Measurements from ENCODE around the gene BRCA1. TPM values are rescaled to one million over a fixed set of nuclear protein-coding genes. Genes with fewer than 3 reads are reported as not detected.
A peak's percentile ranks its signal among the peaks of the same experiment; 100 is the strongest.
"Not testable (repeated sequence)": the region's sequence is repeated elsewhere in the genome, so short reads cannot be mapped to it uniquely, and the experiment has no call there.

The BRCA1 gene
- total RNA-seq, 1 donor from 2014 or later, result 17.2 TPM

DNA sequence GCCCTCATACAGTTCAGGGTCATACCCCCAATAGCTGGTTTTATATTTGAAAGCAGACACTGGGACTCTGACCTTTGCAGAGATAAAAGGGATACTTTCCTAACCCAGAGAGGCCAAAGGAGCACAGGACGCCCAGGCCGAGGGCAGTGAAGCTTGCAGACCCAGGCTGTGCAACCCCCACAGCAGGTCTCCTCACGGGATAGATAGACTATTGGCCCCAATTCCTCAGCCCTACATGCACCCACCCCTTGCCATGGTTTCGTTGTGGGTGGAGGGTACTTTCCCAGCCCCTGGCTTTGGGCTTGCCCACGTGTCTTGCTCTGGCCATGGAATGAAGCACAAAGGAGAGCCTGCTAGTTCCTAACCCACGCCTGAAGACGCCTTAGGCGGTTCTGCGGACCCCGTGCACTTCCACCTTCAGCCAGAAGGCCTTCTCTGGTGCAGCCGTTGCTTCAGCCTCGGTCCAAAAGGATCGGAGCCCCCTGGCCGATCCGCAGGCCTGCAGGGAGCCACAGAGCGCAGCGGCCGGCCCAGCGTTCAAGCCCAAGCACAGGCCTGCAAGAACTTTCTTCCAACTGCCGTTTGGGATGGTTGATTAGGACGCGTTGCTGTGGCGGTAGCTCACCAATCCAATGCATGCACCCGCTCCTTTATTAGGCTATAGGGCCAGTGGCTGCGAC is 9.8 kb upstream of the BRCA1 start:
- Histone ChIP-seq H3K27me3 (ENCODE audit: control insufficient read depth in 3 of 3, insufficient read depth in 3 of 3, low read length in 3 of 3) (no peaks in the 10 kb centered on the region), H3K4me3 (ENCODE audit: low read length in 3 of 3) (no peak overlapping the region), H3K9ac (ENCODE audit: low read depth in 1 of 3, low read length in 3 of 3) (no peak overlapping the region), H3K36me3 (ENCODE audit: control insufficient read depth in 3 of 3, insufficient read depth in 3 of 3, low read length in 3 of 3) (peaks cover 0 to 8% (median 5%) of the 10 kb centered on the region in 3 donors), H3K27ac (ENCODE audit: low read depth, low read length) (no peak overlapping the region), H3K4me1 (ENCODE audit: control insufficient read depth in 3 of 3, insufficient read depth in 3 of 3, low read length in 3 of 3) (no peaks in the 10 kb centered on the region), H3K9me3 (ENCODE audit: control insufficient read depth in 3 of 3, low read length in 3 of 3) (no peaks in the 10 kb centered on the region)

GRCh38 chr17:43133439-43133838 is 8.3 kb upstream of the BRCA1 start:
- H3K9ac ChIP-seq (ENCODE audit: low read depth in 1 of 3, low read length in 3 of 3); H3K9me3 ChIP-seq (ENCODE audit: control insufficient read depth in 3 of 3, low read length in 3 of 3); H3K4me1 ChIP-seq (ENCODE audit: control insufficient read depth in 3 of 3, insufficient read depth in 3 of 3, low read length in 3 of 3); H3K4me3 ChIP-seq (ENCODE audit: low read length in 3 of 3); H3K27me3 ChIP-seq (ENCODE audit: control insufficient read depth in 3 of 3, insufficient read depth in 3 of 3, low read length in 3 of 3); H3K36me3 ChIP-seq (ENCODE audit: control insufficient read depth in 3 of 3, insufficient read depth in 3 of 3, low read length in 3 of 3); H3K27ac ChIP-seq (ENCODE audit: low read depth, low read length): not testable (repeated sequence)

GRCh38 chr17:43132117-43132516 is 7.0 kb upstream of the BRCA1 start:
- Histone ChIP-seq H3K9me3 (ENCODE audit: control insufficient read depth in 3 of 3, low read length in 3 of 3) (no peaks in the 10 kb centered on the region), H3K36me3 (ENCODE audit: control insufficient read depth in 3 of 3, insufficient read depth in 3 of 3, low read length in 3 of 3) (peaks cover 0 to 8% (median 8%) of the 10 kb centered on the region in 3 donors), H3K27ac (ENCODE audit: low read depth, low read length) (no peak overlapping the region), H3K27me3 (ENCODE audit: control insufficient read depth in 3 of 3, insufficient read depth in 3 of 3, low read length in 3 of 3) (no peaks in the 10 kb centered on the region), H3K4me3 (ENCODE audit: low read length in 3 of 3) (no peak overlapping the region), H3K4me1 (ENCODE audit: control insufficient read depth in 3 of 3, insufficient read depth in 3 of 3, low read length in 3 of 3) (no peaks in the 10 kb centered on the region), H3K9ac (ENCODE audit: low read depth in 1 of 3, low read length in 3 of 3) (no peak overlapping the region)

DNA sequence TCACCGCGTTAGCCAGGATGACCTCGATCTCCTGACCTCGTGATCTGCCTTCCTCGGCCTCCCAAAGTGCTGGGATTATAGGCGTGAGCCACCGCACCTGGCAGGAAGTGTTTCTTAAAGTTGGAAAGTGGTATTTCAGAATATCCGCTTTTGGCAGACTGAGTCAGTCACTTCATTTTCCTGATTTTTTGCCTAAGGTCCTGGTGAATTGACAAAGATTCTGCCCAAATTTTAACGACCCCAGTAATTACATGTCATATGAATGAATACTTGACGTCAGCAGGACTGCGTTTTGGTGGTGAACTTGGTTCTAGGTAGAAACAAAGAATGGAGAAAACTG is 4.5 kb upstream of the BRCA1 start:
- no peak overlapping the region for H3K27ac ChIP-seq (ENCODE audit: low read depth, low read length)
- H3K36me3 ChIP-seq (ENCODE audit: control insufficient read depth in 3 of 3, insufficient read depth in 3 of 3, low read length in 3 of 3), result peaks cover 0 to 5% (median 4%) of the 10 kb centered on the region in 3 donors
- no peak overlapping the region for H3K4me3 ChIP-seq (ENCODE audit: low read length in 3 of 3)

DNA sequence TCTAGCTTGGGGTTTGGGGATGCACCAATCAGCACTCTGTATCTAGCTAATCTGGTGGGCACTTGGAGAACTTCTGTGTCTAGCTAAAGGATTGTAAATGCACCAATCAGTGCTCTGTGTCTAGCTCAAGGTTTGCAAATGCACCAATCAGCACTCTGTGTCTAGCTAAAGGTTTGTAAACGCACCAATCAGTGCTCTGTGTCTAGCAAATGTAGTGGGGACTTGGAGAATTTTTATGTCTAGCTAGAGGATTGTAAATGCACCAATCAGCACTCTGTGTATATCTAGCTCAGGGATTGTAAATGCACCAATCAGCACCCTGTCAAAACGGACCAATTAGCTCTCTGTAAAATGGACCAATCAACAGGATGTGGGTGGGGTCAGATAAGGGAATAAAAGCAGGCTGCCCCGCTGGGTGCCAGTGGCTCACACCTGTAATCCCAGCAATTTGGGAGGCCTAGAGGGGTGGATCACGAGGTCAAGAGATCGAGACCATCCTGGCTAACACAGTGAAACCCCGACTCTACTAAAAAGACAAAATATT is 2.2 kb upstream of the BRCA1 start:
- H3K9ac ChIP-seq (ENCODE audit: low read depth in 1 of 3, low read length in 3 of 3); H3K36me3 ChIP-seq (ENCODE audit: control insufficient read depth in 3 of 3, insufficient read depth in 3 of 3, low read length in 3 of 3); H3K9me3 ChIP-seq (ENCODE audit: control insufficient read depth in 3 of 3, low read length in 3 of 3); H3K27ac ChIP-seq (ENCODE audit: low read depth, low read length); H3K4me3 ChIP-seq (ENCODE audit: low read length in 3 of 3); H3K27me3 ChIP-seq (ENCODE audit: control insufficient read depth in 3 of 3, insufficient read depth in 3 of 3, low read length in 3 of 3): not testable (repeated sequence)
- peaks cover 10 to 21% (median 14%) of the 10 kb centered on the region in 3 donors for H3K4me1 ChIP-seq (ENCODE audit: control insufficient read depth in 3 of 3, insufficient read depth in 3 of 3, low read length in 3 of 3)

More for the DNA sequence above, 4.5 kb upstream of the BRCA1 start:
- H3K27me3 ChIP-seq (ENCODE audit: control insufficient read depth in 3 of 3, insufficient read depth in 3 of 3, low read length in 3 of 3), result no peaks in the 10 kb centered on the region
- H3K9ac ChIP-seq (ENCODE audit: low read depth in 1 of 3, low read length in 3 of 3), result no peak overlapping the region
- peaks cover 6 to 16% (median 9%) of the 10 kb centered on the region in 3 donors for H3K4me1 ChIP-seq (ENCODE audit: control insufficient read depth in 3 of 3, insufficient read depth in 3 of 3, low read length in 3 of 3)
- no peaks in the 10 kb centered on the region for H3K9me3 ChIP-seq (ENCODE audit: control insufficient read depth in 3 of 3, low read length in 3 of 3)

- no peaks in the 10 kb centered on the region for H3K27me3 ChIP-seq (ENCODE audit: control insufficient read depth in 3 of 3, insufficient read depth in 3 of 3, low read length in 3 of 3)
- H3K9ac ChIP-seq (ENCODE audit: low read depth in 1 of 3, low read length in 3 of 3), result no peak overlapping the region
- no peak overlapping the region for H3K27ac ChIP-seq (ENCODE audit: low read depth, low read length)
- H3K9me3 ChIP-seq (ENCODE audit: control insufficient read depth in 3 of 3, low read length in 3 of 3), result no peaks in the 10 kb centered on the region
- peaks cover 10 to 21% (median 14%) of the 10 kb centered on the region in 3 donors for H3K4me1 ChIP-seq (ENCODE audit: control insufficient read depth in 3 of 3, insufficient read depth in 3 of 3, low read length in 3 of 3)
- H3K4me3 ChIP-seq (ENCODE audit: low read length in 3 of 3), result no peak overlapping the region
- H3K36me3 ChIP-seq (ENCODE audit: control insufficient read depth in 3 of 3, insufficient read depth in 3 of 3, low read length in 3 of 3), result peaks cover 0 to 3% (median 0%) of the 10 kb centered on the region in 3 donors
Measured at GRCh38 chr17:43126911-43127290, 1.7 kb upstream of the BRCA1 start.

DNA sequence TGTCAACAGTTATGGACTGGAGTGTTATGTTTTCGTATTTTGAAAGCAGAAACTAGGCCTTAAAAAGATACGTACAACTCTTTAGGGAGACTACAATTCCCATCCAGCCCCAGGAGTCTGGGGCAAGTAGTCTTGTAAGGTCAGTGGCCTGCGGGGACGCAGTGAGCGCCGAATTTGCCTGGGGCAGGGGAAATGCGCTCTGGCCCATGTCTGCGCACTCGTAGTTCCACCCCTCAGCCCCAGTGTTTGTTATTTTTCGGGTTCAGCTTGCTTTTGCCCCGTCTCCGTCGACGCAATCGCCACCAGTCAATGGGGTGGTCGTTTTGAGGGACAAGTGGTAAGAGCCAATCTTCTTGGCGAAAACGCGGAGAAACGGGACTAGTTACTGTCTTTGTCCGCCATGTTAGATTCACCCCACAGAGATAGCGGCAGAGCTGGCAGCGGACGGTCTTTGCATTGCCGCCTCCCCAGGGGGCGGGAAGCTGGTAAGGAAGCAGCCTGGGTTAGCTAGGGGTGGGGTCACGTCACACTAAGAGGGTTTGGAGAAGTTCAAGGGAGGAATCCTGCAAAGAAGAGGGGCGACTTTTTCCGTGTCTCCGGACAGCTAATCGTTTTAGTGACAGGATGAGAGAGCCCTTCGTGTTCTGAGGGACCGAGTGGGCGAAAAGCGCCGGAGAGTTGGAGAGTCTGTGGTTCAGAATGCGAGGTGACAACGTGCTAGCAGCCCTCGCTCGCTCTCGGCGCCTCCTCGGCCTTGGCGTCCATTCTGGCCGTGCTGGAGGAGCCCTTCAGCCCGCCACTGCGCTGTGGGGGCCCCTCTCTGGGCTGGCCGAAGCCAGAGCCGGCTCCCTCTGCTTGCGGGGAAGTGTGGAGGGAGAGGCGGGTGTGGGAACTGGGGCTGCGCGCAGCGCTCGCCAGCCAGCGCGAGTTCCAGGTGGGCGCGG is 1.1 kb upstream of the BRCA1 start:
- H3K4me3 ChIP-seq (ENCODE audit: low read length in 3 of 3), result peak overlapping the region; percentile 86 to 99 (median 92)
- peak overlapping the region; percentile 72 for H3K27ac ChIP-seq (ENCODE audit: low read depth, low read length)
- no peaks in the 10 kb centered on the region for H3K9me3 ChIP-seq (ENCODE audit: control insufficient read depth in 3 of 3, low read length in 3 of 3)
- H3K4me1 ChIP-seq (ENCODE audit: control insufficient read depth in 3 of 3, insufficient read depth in 3 of 3, low read length in 3 of 3), result peaks cover 10 to 21% (median 14%) of the 10 kb centered on the region in 3 donors
- H3K36me3 ChIP-seq (ENCODE audit: control insufficient read depth in 3 of 3, insufficient read depth in 3 of 3, low read length in 3 of 3), result peaks cover 0 to 3% (median 0%) of the 10 kb centered on the region in 3 donors
- peak overlapping the region; percentile 76 to 89 (median 80) for H3K9ac ChIP-seq (ENCODE audit: low read depth in 1 of 3, low read length in 3 of 3)
- no peaks in the 10 kb centered on the region for H3K27me3 ChIP-seq (ENCODE audit: control insufficient read depth in 3 of 3, insufficient read depth in 3 of 3, low read length in 3 of 3)

- H3K36me3 ChIP-seq (ENCODE audit: control insufficient read depth in 3 of 3, insufficient read depth in 3 of 3, low read length in 3 of 3), result no peaks in the 10 kb centered on the region
- H3K9ac ChIP-seq (ENCODE audit: low read depth in 1 of 3, low read length in 3 of 3), result no peak overlapping the region
- no peaks in the 10 kb centered on the region for H3K9me3 ChIP-seq (ENCODE audit: control insufficient read depth in 3 of 3, low read length in 3 of 3)
- no peaks in the 10 kb centered on the region for H3K27me3 ChIP-seq (ENCODE audit: control insufficient read depth in 3 of 3, insufficient read depth in 3 of 3, low read length in 3 of 3)
- H3K4me1 ChIP-seq (ENCODE audit: control insufficient read depth in 3 of 3, insufficient read depth in 3 of 3, low read length in 3 of 3), result no peaks in the 10 kb centered on the region
- H3K4me3 ChIP-seq (ENCODE audit: low read length in 3 of 3), result no peak overlapping the region
- H3K27ac ChIP-seq (ENCODE audit: low read depth, low read length), result no peak overlapping the region
Measured at GRCh38 chr17:43118679-43119615, 6.2 kb downstream of the BRCA1 start.

GRCh38 chr17:43114151-43114552 is 11.0 kb downstream of the BRCA1 start:
- H3K4me1 ChIP-seq (ENCODE audit: control insufficient read depth in 3 of 3, insufficient read depth in 3 of 3, low read length in 3 of 3), result no peaks in the 10 kb centered on the region

More at GRCh38 chr17:43114151-43114552, 11.0 kb downstream of the BRCA1 start:
- Histone ChIP-seq H3K4me3 (ENCODE audit: low read length in 3 of 3) (no peak overlapping the region), H3K27me3 (ENCODE audit: control insufficient read depth in 3 of 3, insufficient read depth in 3 of 3, low read length in 3 of 3) (no peaks in the 10 kb centered on the region), H3K36me3 (ENCODE audit: control insufficient read depth in 3 of 3, insufficient read depth in 3 of 3, low read length in 3 of 3) (peaks cover 0 to 3% (median 0%) of the 10 kb centered on the region in 3 donors), H3K27ac (ENCODE audit: low read depth, low read length) (no peak overlapping the region), H3K9me3 (ENCODE audit: control insufficient read depth in 3 of 3, low read length in 3 of 3) (no peaks in the 10 kb centered on the region), H3K9ac (ENCODE audit: low read depth in 1 of 3, low read length in 3 of 3) (peak overlapping the region in 1 of 3 donors; percentile 20)

Measured in skeletal muscle tissue (tissue), 4 donors.